Erythroblast (primary cell): ENCODE results near the gene GBP2.

Source experiments
- GATA1 ChIP-seq: IDR thresholded peaks from 2 replicates; pipeline ENCODE4 v1.6.1; 2011; ENCODE audit warnings: low read depth, mild to moderate bottlenecking, control low read depth, low read length, moderate library complexity
- POLR2A ChIP-seq: IDR thresholded peaks from 2 replicates; pipeline ENCODE4 v1.6.1; 2011; ENCODE audit warnings: mild to moderate bottlenecking, low read length

GRCh38 chr1:89151047-89151446 is 25.1 kb upstream of the GBP2 start:
- TF ChIP-seq POLR2A (no peak), GATA1 (no peak)
